ENCODE results near the gene PRR23E.

Gene PRR23E

DNA sequence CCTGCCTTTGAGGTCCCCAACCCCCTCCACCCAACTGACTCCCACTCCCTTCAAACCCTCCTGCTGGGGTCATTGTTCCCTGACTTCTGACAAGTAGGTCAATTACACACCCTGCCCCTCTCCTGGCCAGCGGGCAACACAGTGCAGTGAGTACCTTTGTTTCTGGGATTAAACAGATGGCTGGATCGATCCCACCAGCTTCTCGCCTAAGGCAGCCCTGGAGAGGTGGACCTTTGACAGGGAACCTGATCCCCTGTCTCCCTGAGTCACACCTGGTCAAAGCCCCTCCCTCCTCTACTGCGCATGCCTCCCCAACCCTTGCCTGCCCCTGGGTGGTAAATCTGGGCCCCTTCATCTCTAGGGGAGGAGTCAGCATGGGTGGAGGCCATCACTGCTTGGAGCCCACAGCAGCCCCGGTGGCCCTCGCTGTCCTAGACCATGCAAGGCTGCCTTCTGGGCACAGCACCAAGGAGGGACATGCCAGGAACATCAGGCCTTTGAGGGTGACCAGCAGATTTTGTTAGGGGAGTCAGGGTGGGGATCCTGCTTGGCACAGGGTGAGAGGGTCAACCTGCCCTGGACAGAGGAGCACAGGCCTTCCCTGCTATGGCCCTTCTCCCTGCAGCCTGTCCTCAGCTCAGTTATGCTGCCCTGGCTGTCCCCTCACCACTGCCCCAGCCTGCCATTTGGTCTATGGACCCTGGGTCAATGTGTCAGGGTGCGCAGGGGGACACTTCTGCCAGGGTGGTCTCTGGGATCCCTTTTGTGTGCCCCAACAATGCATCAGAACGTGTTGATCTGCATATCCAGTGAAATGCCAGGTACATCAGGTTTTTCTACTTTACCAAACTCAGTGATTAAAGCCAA, 9.8 kb upstream of the PRR23E start:
- intact Hi-C loops (cut with DNase I): no loop called here
- DNase-seq: no peak

DNA sequence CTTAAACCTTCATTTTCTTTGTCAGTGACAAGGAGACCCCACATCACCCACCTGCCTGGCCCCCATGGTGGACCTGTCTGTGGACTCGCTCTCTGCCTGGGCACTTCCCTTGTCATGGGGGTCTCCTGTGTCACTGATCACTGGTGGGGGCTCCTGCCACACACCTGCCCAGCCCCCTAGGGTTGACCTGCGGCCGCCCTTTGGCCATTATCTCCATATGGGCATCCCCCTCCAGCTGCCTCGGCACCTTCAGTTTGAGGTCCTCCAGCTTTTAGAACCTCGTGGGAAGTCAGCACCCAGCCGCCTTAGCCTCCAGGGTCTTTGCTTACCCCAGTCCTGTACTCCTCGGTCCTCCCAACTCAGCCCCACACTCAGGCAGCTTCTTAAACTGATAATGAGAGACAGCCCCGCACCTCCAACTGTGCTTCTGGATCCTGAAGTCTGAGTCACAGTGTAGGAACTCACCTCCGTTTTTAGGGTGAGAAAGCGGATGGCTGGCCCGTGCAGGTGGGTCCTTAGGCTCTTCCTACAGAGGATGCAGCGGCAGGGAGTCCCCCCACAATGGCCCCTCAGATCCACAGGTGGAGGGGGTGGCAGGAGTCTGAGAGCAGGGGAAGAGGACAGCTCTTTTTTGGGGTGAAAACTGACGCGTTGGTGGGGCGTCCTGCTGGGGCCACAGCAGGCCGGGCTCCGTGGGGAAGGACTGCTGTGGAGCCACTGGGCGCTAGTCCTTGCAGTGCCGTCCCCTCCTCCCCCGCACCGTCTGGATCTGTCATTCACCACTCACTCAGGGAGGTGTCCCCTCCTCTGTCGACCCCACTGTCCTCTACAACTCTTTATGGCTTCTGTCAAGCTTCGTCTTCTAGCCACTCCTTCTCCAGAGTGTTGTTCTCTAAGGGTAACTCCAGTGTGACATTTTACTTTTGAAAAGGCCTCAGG, 8.7 kb upstream of the PRR23E start:
- intact Hi-C loops (cut with DNase I): no loop called here
- no peak for DNase-seq

- intact Hi-C loops (cut with DNase I): no loop called here
- no peak for DNase-seq
Observed at GRCh38 chr3:127184870-127185216, 8.1 kb upstream of the PRR23E start.

- DNase-seq: no peak
- intact Hi-C loops (cut with DNase I): no loop called here
Observed at GRCh38 chr3:127185268-127185667, 7.7 kb upstream of the PRR23E start.

- intact Hi-C loops (cut with DNase I): no loop called here
- no peak for DNase-seq
Observed at GRCh38 chr3:127185962-127186674, 6.8 kb upstream of the PRR23E start.

GRCh38 chr3:127187316-127187715, 5.6 kb upstream of the PRR23E start:
- DNase-seq: no peak
- intact Hi-C loops (cut with DNase I): no loop called here

- intact Hi-C loops (cut with DNase I): no loop called here
Observed at GRCh38 chr3:127193341-127193740, 410 bp downstream of the PRR23E start.

DNA sequence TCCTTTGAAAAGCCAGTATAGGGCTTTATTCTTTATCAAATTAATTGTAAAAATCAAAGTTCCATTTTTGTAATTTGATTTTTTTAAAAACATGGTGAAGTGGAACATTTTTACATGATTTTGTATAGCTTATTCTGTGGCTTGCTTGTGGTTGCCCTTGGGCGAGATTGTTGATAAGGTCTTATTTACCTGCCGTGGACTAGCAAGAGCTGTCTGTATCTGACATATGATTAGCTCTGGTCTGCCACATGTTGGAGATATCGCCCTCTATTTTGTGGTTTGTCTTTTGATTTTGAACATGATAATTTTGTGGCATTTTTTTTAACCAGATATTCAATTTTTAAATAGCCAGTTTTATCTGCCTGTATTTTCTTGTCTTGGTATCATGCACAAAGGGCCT, 844 bp downstream of the PRR23E start:
- intact Hi-C loops (cut with DNase I): no loop called here
- no peak for DNase-seq

More at GRCh38 chr3:127193341-127193740, 410 bp downstream of the PRR23E start:
- no peak for DNase-seq

- DNase-seq: no peak
- intact Hi-C loops (cut with DNase I): no loop called here
Observed at GRCh38 chr3:127194601-127195187, 1.8 kb downstream of the PRR23E start.

DNA sequence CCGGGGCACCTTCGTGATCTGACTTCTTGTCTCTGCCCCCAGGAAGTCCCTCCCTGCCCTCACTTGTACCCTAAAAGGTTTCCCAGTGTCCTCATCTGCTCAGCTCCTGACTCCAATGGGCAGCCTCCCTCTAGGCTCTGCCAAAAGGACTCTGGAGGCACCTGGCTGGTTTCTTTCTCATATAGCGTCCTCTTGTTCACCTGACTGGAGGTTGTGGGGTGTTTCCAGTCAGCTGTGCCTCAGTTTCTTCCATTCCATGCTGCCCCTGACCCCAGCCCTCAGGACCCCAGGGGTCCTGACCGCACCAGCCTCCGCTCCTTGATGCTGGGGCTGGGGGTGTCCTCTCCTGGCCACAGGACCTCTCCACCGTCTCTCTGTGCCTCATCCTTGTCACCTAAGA, 2.5 kb downstream of the PRR23E start:
- intact Hi-C loops (cut with DNase I): no loop called here
- DNase-seq: no peak

DNA sequence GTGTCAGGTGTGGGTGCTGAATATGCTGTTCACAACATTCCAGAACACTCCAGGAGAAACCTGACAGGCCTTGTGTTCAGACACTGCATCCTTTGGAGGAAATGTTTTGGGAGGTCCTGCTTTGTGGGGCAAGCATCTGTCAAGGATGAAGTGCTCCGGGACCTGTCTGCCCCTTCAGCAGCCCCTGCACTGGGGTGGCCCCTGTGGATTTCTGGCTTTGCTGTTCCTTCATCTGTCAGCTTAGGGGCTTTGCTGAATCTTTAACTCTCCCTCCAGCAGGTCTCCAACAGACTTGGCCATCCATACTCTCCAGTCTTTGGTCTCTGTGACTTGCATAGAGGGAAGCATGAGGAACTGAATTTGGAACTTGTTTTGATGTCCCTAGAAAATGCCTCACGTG, 3.1 kb downstream of the PRR23E start:
- intact Hi-C loops (cut with DNase I): no loop called here
- DNase-seq: no peak

GRCh38 chr3:127196466-127197299, 3.8 kb downstream of the PRR23E start:
- peak in 1 of 10 donors; percentile 70 for DNase-seq
- intact Hi-C loops (cut with DNase I): no loop called here

DNA sequence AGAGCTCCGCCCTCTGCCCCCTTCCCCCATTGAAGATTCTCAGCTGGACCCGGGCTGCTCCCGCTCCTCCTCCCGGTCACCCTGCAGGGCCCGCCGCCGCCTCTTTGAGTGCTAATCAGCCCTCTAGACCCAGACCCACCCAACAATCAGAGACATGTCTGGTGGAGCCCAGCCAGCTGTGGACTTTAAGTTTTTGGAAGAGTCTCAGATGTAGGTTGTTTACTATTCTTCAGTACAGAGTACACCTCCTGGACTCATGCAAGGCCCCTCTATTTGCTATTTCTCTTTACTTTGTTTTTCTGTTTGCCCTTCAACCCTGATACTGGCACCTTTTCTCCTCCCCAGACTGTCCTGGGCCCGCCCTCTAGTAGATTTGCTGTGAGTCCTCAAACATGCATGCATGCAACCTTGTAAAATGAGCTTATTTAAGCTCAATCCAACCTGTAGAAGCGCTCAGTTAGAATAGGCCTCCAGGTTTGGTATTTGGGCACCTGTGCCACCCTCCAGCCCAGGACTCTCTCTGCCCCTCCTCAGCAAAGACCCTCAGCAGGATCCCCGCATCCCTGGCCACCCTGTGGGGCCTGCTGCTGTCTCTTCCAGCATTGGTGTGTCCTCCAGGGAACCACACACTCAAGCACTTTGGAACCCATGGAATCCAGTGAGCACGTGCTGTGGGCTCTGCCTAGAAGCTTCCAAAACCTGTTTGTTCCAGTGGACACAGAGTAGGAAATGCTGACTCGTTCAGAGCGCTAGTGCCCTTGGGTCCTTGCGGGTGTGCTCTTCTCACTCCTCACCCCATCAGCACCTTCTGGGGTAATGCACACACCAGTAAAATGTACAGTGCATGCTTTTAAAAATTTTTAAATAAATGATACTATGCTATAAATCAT, 4.6 kb downstream of the PRR23E start:
- no peak for DNase-seq
- intact Hi-C loops (cut with DNase I): no loop called here

- intact Hi-C loops (cut with DNase I): no loop called here
- no peak for DNase-seq
Observed at GRCh38 chr3:127200086-127200691, 7.3 kb downstream of the PRR23E start.

- intact Hi-C loops (cut with DNase I): no loop called here
- no peak for DNase-seq
Observed at GRCh38 chr3:127203024-127203423, 10.1 kb downstream of the PRR23E start.

DNA sequence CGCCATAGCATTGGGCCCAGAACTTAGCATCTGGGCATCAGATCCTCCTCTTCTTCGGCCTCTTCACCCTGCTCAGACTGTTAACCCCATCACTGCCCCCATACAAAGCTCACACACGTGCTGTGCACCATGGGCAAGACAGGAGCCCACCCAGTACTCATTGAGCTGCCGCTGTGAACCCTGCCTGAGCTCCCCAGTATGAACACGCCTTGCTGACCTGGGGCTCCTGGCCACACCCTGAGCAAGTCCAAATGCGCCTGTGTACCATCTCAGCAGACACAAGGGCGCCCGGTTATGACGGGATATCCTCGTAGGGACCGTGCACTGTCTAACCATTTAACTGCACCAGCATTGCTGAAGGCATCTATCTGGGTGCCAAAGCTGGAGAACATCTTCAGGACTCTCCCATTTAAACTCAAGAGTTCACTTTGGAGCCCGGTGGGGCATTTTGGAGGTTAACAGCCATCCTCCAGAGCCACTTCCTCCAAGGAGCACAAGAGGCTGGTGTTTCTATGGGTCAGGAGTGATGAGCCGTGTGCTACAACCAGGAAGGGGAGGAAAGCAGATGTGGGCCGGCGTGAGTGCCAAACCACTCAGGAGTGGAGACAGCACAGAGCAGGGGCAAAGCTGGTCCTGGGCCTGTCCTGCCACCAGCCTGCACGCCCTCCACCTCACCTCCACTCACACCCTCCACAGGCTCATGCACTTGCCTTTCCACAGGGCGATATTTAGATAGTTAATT, 12.1 kb downstream of the PRR23E start:
- intact Hi-C loops (cut with DNase I): no loop called here
- DNase-seq: no peak

GRCh38 chr3:127206154-127206553, 13.2 kb downstream of the PRR23E start:
- intact Hi-C loops (cut with DNase I): no loop called here

More at GRCh38 chr3:127206154-127206553, 13.2 kb downstream of the PRR23E start:
- DNase-seq: no peak
